K562 (cell line): ENCODE results near the gene MIXL1.

ENCODE experiments used
- BDP1 ChIP-seq: IDR thresholded peaks from 3 replicates; pipeline ENCODE4 v1.6.1; 2011; ENCODE audit not compliant: insufficient read length, insufficient read depth
- ELF4 ChIP-seq: fragments of 450-650 bp; formaldehyde crosslinking; IDR thresholded peaks from 2 replicates; pipeline ENCODE4 v1.4.0; 2022; ENCODE audit warnings: missing genetic modification characterization
- GABPA ChIP-seq: fragments of 200-800 bp; sonication (Bioruptor generic); conservative IDR thresholded peaks from 2 replicates; pipeline ENCODE4 v1.6.1; 2016; ENCODE audit warnings: low read depth, missing genetic modification characterization, missing compliant biosample characterization
- MYC ChIP-seq, 2 experiments: fragments of 250-450 bp in 1 of 2; sonication (Bioruptor Pico) in 1 of 2; IDR thresholded peaks; 2 replicates each; pipeline versions ENCODE4 v1.5.1 to v1.6.1; 2012 to 2021; ENCODE audit warnings: low read depth in 2 of 2, borderline replicate concordance in 1 of 2, improper control_type of control experiment in 1 of 2, low read length in 1 of 2, mild to moderate bottlenecking in 1 of 2, moderate library complexity in 1 of 2
- PHF8 ChIP-seq: fragments of 200-600 bp; sonication (generic); IDR thresholded peaks from 2 replicates; pipeline ENCODE4 v1.6.1; 2012; ENCODE audit warnings: mixed run types, mild to moderate bottlenecking, inconsistent platforms, low read length, moderate library complexity, borderline replicate concordance
- RAD21 ChIP-seq, 2 experiments: fragments of 250-450 bp in 1 of 2; fragments of 450-650 bp in 1 of 2; sonication (Bioruptor Pico) in 1 of 2; formaldehyde crosslinking in 1 of 2; IDR thresholded peaks in 1 of 2; conservative IDR thresholded peaks in 1 of 2; 2 replicates each; pipeline versions ENCODE4 v1.4.0 to v1.8.0; 2020 to 2022; ENCODE audit warnings: mild to moderate bottlenecking in 2 of 2, moderate library complexity in 1 of 2
- TF ChIP-seq, protein P1 (sequence below), 3 experiments: IDR thresholded peaks in 2 of 3; conservative IDR thresholded peaks in 1 of 3; 2 replicates each; pipeline ENCODE4 v1.5.1; 2011 to 2012; ENCODE audit warnings: low read length in 3 of 3, mild to moderate bottlenecking in 3 of 3, control low read depth in 2 of 3, improper control_type of control experiment in 1 of 3, inconsistent platforms in 1 of 3, low read depth in 1 of 3, mixed read lengths in 1 of 3, moderate library complexity in 1 of 3; ENCODE audit not compliant: insufficient read depth in 2 of 3

DNA sequence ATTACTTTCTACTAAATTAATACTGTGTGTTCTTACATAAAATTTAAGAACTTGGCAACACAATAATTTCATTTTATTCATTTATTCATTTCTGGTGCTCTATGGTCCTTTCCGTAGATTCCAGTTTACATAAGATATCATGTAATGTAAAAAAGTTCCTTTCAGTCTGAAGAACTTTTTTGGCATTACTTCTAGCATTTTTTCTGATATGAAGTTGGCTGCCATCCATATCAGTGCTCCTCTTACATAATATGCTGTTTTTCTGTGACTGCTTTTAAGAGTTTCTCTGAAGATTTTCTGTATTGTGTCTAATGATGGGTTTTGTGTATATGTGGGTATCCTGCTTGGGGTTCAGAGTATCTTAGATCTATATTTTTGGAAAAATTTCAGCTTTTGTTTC lies 50.7 kb downstream of the MIXL1 start:
- TF ChIP-seq, protein P1, sequence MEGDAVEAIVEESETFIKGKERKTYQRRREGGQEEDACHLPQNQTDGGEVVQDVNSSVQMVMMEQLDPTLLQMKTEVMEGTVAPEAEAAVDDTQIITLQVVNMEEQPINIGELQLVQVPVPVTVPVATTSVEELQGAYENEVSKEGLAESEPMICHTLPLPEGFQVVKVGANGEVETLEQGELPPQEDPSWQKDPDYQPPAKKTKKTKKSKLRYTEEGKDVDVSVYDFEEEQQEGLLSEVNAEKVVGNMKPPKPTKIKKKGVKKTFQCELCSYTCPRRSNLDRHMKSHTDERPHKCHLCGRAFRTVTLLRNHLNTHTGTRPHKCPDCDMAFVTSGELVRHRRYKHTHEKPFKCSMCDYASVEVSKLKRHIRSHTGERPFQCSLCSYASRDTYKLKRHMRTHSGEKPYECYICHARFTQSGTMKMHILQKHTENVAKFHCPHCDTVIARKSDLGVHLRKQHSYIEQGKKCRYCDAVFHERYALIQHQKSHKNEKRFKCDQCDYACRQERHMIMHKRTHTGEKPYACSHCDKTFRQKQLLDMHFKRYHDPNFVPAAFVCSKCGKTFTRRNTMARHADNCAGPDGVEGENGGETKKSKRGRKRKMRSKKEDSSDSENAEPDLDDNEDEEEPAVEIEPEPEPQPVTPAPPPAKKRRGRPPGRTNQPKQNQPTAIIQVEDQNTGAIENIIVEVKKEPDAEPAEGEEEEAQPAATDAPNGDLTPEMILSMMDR (IDR thresholded peaks at IDR 0.05 in 2 of 3, conservative IDR thresholded peaks at IDR 0.05 in 1 of 3; ENCODE audit: insufficient read depth in 2 of 3, low read depth in 1 of 3, low read length in 3 of 3), result no peak
- no peak for TF ChIP-seq MYC (IDR thresholded peaks at IDR 0.05; ENCODE audit: low read depth, low read length)
- TF ChIP-seq MYC (CRISPR knock-in tag; IDR thresholded peaks at IDR 0.05; ENCODE audit: borderline replicate concordance, low read depth), result no peak
- no peak for TF ChIP-seq RAD21 (CRISPR knock-in tag; conservative IDR thresholded peaks at IDR 0.05 in 1 of 2, IDR thresholded peaks at IDR 0.05 in 1 of 2)
- no peak for TF ChIP-seq BDP1
- TF ChIP-seq ELF4 (CRISPR knock-in tag), result no peak
- TF ChIP-seq PHF8, result no peak
- no peak for TF ChIP-seq GABPA
